Stomach (tissue), 4 donors: Measurements from ENCODE around the gene ZDHHC7.

ENCODE experiments used
- POLR2A ChIP-seq, 4 donors: fragments of 450-650 bp; IDR thresholded peaks; one replicate each; pipeline ENCODE4 v1.6.1; 2016; ENCODE audit warnings: antibody characterized with exemption in 4 of 4, control low read depth in 2 of 4, mild to moderate bottlenecking in 1 of 4, moderate library complexity in 1 of 4
- TF ChIP-seq, protein P1 (sequence below), 7 experiments: fragments of 450-650 bp in 4 of 7; fragments of 200-600 bp in 3 of 7; sonication (generic) in 3 of 7; IDR thresholded peaks; one replicate each; pipeline ENCODE4 v1.5.1; 2016 to 2019; ENCODE audit warnings: antibody characterized with exemption in 7 of 7, control low read depth in 2 of 7, mild to moderate bottlenecking in 1 of 7

DNA sequence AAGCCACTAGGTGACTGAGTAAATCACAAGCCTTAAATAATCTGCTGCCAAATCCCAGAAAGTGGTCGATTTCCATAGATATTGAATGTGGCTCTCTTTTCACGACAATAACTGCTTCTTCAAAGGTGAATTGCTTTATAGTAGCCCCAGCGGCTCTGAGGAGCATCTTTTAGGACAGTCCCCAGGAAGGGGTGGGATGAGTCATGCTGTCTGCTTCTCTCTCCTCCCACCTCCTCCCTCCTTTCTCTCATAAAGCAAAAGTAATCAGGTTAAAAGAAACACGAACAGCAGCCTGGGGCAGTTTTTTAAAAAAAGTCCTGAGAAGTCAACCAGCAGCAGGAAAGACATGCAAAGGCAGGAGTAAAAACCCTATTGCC lies 18.1 kb upstream of the ZDHHC7 start:
- TF ChIP-seq, protein P1, sequence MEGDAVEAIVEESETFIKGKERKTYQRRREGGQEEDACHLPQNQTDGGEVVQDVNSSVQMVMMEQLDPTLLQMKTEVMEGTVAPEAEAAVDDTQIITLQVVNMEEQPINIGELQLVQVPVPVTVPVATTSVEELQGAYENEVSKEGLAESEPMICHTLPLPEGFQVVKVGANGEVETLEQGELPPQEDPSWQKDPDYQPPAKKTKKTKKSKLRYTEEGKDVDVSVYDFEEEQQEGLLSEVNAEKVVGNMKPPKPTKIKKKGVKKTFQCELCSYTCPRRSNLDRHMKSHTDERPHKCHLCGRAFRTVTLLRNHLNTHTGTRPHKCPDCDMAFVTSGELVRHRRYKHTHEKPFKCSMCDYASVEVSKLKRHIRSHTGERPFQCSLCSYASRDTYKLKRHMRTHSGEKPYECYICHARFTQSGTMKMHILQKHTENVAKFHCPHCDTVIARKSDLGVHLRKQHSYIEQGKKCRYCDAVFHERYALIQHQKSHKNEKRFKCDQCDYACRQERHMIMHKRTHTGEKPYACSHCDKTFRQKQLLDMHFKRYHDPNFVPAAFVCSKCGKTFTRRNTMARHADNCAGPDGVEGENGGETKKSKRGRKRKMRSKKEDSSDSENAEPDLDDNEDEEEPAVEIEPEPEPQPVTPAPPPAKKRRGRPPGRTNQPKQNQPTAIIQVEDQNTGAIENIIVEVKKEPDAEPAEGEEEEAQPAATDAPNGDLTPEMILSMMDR (IDR thresholded peaks at IDR 0.05) = no peak
- no peak for TF ChIP-seq POLR2A (IDR thresholded peaks at IDR 0.05)
